ENCODE measurements around the gene ZNF148. TPM values are rescaled to one million over a fixed set of nuclear protein-coding genes. Genes with fewer than 3 reads are reported as not detected.

The ZNF148 gene
- total RNA-seq, 1 donor from 2014 or later = 44.5 TPM

- FAIRE-seq (no peak), DNase-seq (ENCODE audit: low read depth) (no peak)
- no peaks in the 10 kb centered on the region for H3K36me3 Mint-ChIP-seq (ENCODE audit: low read depth, unreplicated experiment)
- peaks cover 17% of the 10 kb centered on the region for H3K27me3 Mint-ChIP-seq (ENCODE audit: low read depth, unreplicated experiment)
- peak overlapping the region; percentile 76 for H3K4me3 Mint-ChIP-seq (ENCODE audit: unreplicated experiment)
- H3K36me3 ChIP-seq (ENCODE audit: insufficient read depth, low read length) = no peaks in the 10 kb centered on the region
- H3K4me3 ChIP-seq (ENCODE audit: insufficient read depth, low read depth, low read length) = peak overlapping the region; percentile 52
- TF ChIP-seq EZH2 (IDR thresholded peaks at IDR 0.05; ENCODE audit: insufficient read depth, low read length) (no peak), CTCF (IDR thresholded peaks at IDR 0.05; ENCODE audit: insufficient read depth, low read depth, low read length) (no peak)
- H3K4me1 Mint-ChIP-seq (ENCODE audit: low read depth, unreplicated experiment) = peaks cover 7% of the 10 kb centered on the region
- peak overlapping the region; percentile 86 for H3K4me2 ChIP-seq (ENCODE audit: low read length)
- no peaks in the 10 kb centered on the region for H3K9me3 ChIP-seq (ENCODE audit: insufficient read depth, low read depth, low read length)
- H3K27me3 ChIP-seq (ENCODE audit: insufficient read depth, low read length) = no peaks in the 10 kb centered on the region
- H3K79me2 ChIP-seq (ENCODE audit: insufficient read depth, low read length) = no peaks in the 10 kb centered on the region
- H3K27ac ChIP-seq (ENCODE audit: low read depth, low read length) = no peak overlapping the region
- peak overlapping the region; percentile 39 for H3K9ac ChIP-seq (ENCODE audit: low read length)
- H3K9me3 Mint-ChIP-seq (ENCODE audit: unreplicated experiment) = no peaks in the 10 kb centered on the region
- H2AFZ ChIP-seq (ENCODE audit: low read depth, low read length) = peak overlapping the region; percentile 69
- H3K27ac Mint-ChIP-seq (ENCODE audit: unreplicated experiment) = peak overlapping the region; percentile 47
- no peaks in the 10 kb centered on the region for H4K20me1 ChIP-seq (ENCODE audit: insufficient read depth, low read length)
- peaks cover 28% of the 10 kb centered on the region for H3K4me1 ChIP-seq (ENCODE audit: insufficient read depth, low read length)
These were observed 163.5 kb downstream of the ZNF148 start for GRCh38 chr3:125211523-125212090.

GRCh38 chr3:125207949-125208568 is 167.1 kb downstream of the ZNF148 start:
- Histone ChIP-seq H3K9me3 (ENCODE audit: insufficient read depth, low read depth, low read length) (no peaks in the 10 kb centered on the region), H3K27me3 (ENCODE audit: insufficient read depth, low read length) (no peaks in the 10 kb centered on the region), H3K79me2 (ENCODE audit: insufficient read depth, low read length) (no peaks in the 10 kb centered on the region), H3K27ac (ENCODE audit: low read depth, low read length) (no peak overlapping the region), H4K20me1 (ENCODE audit: insufficient read depth, low read length) (no peaks in the 10 kb centered on the region), H3K4me3 (ENCODE audit: insufficient read depth, low read depth, low read length) (no peak overlapping the region), H3K4me2 (ENCODE audit: low read length) (no peak overlapping the region), H3K4me1 (ENCODE audit: insufficient read depth, low read length) (peaks cover 10% of the 10 kb centered on the region), H2AFZ (ENCODE audit: low read depth, low read length) (no peak overlapping the region), H3K36me3 (ENCODE audit: insufficient read depth, low read length) (no peaks in the 10 kb centered on the region), H3K9ac (ENCODE audit: low read length) (no peak overlapping the region)
- Mint-ChIP-seq H3K4me1 (ENCODE audit: low read depth, unreplicated experiment) (no peaks in the 10 kb centered on the region), H3K4me3 (ENCODE audit: unreplicated experiment) (no peak overlapping the region), H3K27me3 (ENCODE audit: low read depth, unreplicated experiment) (peaks cover 21% of the 10 kb centered on the region), H3K36me3 (ENCODE audit: low read depth, unreplicated experiment) (peaks cover 3% of the 10 kb centered on the region), H3K9me3 (ENCODE audit: unreplicated experiment) (peaks cover 2% of the 10 kb centered on the region), H3K27ac (ENCODE audit: unreplicated experiment) (no peak overlapping the region)
- no peak for DNase-seq (ENCODE audit: low read depth)
- TF ChIP-seq EZH2 (IDR thresholded peaks at IDR 0.05; ENCODE audit: insufficient read depth, low read length) (no peak), CTCF (IDR thresholded peaks at IDR 0.05; ENCODE audit: insufficient read depth, low read depth, low read length) (no peak)
- no peak for FAIRE-seq

- H3K9me3 ChIP-seq (ENCODE audit: insufficient read depth, low read depth, low read length) = no peaks in the 10 kb centered on the region
- H3K4me3 ChIP-seq (ENCODE audit: insufficient read depth, low read depth, low read length) = no peak overlapping the region
- Mint-ChIP-seq H3K4me3 (ENCODE audit: unreplicated experiment) (no peak overlapping the region), H3K27ac (ENCODE audit: unreplicated experiment) (no peak overlapping the region), H3K9me3 (ENCODE audit: unreplicated experiment) (peaks cover 2% of the 10 kb centered on the region), H3K36me3 (ENCODE audit: low read depth, unreplicated experiment) (peaks cover 3% of the 10 kb centered on the region), H3K4me1 (ENCODE audit: low read depth, unreplicated experiment) (no peaks in the 10 kb centered on the region), H3K27me3 (ENCODE audit: low read depth, unreplicated experiment) (peaks cover 21% of the 10 kb centered on the region)
- no peaks in the 10 kb centered on the region for H4K20me1 ChIP-seq (ENCODE audit: insufficient read depth, low read length)
- H3K9ac ChIP-seq (ENCODE audit: low read length) = no peak overlapping the region
- no peaks in the 10 kb centered on the region for H3K79me2 ChIP-seq (ENCODE audit: insufficient read depth, low read length)
- H3K36me3 ChIP-seq (ENCODE audit: insufficient read depth, low read length) = no peaks in the 10 kb centered on the region
- no peak for TF ChIP-seq EZH2 (IDR thresholded peaks at IDR 0.05; ENCODE audit: insufficient read depth, low read length)
- TF ChIP-seq CTCF (IDR thresholded peaks at IDR 0.05; ENCODE audit: insufficient read depth, low read depth, low read length) = no peak
- H2AFZ ChIP-seq (ENCODE audit: low read depth, low read length) = no peak overlapping the region
- no peaks in the 10 kb centered on the region for H3K27me3 ChIP-seq (ENCODE audit: insufficient read depth, low read length)
- no peak overlapping the region for H3K4me2 ChIP-seq (ENCODE audit: low read length)
- H3K4me1 ChIP-seq (ENCODE audit: insufficient read depth, low read length) = peaks cover 5% of the 10 kb centered on the region
- FAIRE-seq (no peak), DNase-seq (ENCODE audit: low read depth) (no peak)
- no peak overlapping the region for H3K27ac ChIP-seq (ENCODE audit: low read depth, low read length)
These were observed 167.6 kb downstream of the ZNF148 start for GRCh38 chr3:125207507-125207906.

Measured in astrocyte (in vitro differentiated cells and primary cell).